NCI-H1694 (cell line): ENCODE measurements around the gene BTLA.
"Not testable (repeated sequence)": the region's sequence is repeated elsewhere in the genome, so short reads cannot be mapped to it uniquely, and the experiment has no call there.

Experiments
- DNase-seq: peaks from one replicate; lab custom pipeline; 2025; lab: John Stamatoyannopoulos, UW

Gene BTLA

GRCh38 chr3:112446343-112446742 is 52.9 kb downstream of the BTLA start:
- DNase-seq, result no peak

DNA sequence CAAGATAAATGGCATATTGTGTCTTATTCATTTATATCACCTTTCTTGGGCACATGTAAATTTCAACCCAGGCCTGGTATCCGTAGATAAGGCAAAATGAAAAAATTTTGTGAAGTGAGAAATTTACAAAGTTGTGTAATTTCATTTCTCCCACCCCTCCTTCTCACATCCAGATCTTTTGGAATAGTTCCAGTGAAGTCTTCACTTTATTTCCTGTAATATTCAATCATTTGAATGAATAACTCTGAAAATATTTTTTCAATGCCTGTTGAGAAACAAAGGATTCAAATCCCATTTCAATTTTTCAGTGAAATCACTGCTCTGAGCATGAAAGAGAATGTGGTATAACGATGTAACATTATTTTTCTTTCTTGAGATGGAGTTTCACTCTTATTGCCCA is 53.4 kb downstream of the BTLA start:
- DNase-seq, result no peak

- peak; percentile 4 for DNase-seq
Observed at GRCh38 chr3:112437146-112438022, 61.9 kb downstream of the BTLA start.

- DNase-seq, result no peak
Observed at GRCh38 chr3:112429960-112430359, 69.3 kb downstream of the BTLA start.

- no peak for DNase-seq
Observed at GRCh38 chr3:112427123-112427522, 72.1 kb downstream of the BTLA start.

- DNase-seq, result no peak
Observed at GRCh38 chr3:112425858-112426750, 73.2 kb downstream of the BTLA start.

DNA sequence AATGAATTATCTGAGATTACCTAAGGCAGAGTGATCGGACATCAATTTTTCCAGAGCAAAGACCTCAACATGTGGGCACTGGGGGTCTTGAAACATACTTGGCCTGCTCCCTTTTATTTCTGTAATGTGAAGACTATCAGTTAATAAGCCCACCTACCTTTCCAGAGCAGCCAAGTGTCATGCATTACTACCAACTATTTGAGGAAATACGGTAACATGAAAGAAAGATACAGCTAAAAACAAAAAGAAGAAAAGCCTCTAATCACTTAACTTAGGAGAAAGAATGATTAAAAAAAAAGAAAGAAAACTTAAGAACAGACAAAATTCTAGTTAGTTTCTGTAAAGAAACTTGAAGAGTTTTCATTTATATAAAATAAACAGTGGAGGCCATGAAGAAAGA is 73.9 kb downstream of the BTLA start:
- DNase-seq, result no peak

DNA sequence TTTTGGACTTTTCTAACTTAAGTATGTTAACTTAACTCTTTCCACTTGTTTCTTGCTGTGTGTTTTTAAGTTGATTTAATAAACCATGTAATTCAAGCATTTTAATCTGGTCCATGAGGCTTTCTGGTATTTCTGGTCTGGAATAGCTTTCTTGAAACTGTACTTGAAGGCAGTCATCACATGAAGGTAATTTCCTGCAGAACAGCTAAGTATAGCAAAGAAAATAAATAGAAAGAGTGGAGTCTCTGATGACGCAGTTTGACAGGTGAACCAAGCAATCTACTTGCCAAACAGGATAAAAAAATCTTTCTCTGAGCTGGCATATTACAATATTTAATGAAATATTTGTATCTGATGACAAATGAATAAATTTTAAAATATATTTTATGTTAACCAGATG is 74.9 kb downstream of the BTLA start:
- DNase-seq, result no peak

DNA sequence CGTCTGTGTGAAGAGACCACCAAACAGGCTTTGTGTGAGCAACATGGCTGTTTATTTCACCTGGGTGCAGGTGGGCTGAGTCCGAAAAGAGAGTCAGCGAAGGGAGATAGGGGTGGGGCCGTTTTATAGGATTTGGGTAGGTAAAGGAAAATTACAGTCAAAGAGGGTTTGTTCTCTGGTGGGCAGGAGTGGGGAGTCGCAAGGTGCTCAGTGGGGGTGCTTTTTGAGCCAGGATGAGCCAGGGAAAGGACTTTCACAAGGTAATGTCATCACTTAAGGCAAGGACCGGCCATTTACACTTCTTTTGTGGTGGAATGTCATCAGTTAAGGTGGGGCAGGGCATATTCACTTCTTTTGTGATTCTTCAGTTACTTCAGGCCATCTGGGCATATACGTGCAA is 76.4 kb downstream of the BTLA start:
- DNase-seq, result not testable (repeated sequence)

DNA sequence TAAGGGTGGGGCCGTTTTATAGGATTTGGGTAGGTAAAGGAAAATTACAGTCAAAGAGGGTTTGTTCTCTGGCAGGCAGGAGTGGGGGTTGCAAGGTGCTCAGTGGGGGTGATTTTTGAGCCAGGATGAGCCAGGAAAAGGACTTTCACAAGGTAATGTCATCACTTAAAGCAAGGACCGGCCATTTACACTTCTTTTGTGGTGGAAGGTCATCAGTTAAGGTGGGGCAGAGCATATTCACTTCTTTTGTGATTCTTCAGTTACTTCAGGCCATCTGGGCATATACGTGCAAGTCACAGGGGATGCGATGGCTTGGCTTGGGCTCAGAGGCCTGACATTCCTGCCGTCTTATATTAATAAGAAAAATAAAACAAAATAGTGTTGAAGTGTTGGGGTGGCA is 80.7 kb downstream of the BTLA start:
- not testable (repeated sequence) for DNase-seq

DNA sequence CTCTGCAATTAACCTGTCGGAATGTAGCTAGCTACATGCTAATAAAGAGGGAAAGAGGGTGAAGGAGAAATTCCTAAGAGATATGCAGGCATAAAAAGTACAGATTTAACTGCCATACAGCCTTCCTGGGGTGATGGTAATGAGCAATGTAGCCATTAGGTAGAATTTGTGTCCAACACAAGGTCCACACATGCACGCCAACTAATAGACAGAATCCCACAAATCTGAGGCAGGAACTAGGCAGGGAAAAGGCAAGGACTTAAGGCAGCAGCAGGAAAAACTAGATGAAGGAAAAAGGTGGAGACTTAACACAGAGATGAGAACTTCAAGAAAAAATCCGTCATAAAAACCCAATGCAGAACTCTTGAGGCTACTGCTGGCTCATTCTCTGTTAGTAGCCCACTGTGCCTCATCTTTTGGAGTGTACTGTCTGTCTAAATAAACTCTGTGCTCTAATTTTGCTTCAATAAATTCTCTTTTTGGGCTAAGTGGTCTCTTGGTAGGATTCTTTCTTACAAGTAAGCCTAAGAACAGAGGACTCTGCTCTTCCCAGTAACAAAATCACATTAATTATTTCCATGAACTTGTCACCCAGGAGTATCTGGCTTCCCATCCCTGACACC is 81.5 kb downstream of the BTLA start:
- DNase-seq, result no peak

GRCh38 chr3:112416391-112417212 is 82.7 kb downstream of the BTLA start:
- no peak for DNase-seq

- DNase-seq, result no peak
Observed at GRCh38 chr3:112415390-112415789, 83.9 kb downstream of the BTLA start.
